HG03460 (cell line): ENCODE results near the gene GPR162.

Experiments used
- ATAC-seq: cut with Tn5 transposase; IDR thresholded peaks from one replicate; pipeline ENCODE4 v1.9.1; 2021; ENCODE audit not compliant: unreplicated experiment

The GPR162 gene, protein sequence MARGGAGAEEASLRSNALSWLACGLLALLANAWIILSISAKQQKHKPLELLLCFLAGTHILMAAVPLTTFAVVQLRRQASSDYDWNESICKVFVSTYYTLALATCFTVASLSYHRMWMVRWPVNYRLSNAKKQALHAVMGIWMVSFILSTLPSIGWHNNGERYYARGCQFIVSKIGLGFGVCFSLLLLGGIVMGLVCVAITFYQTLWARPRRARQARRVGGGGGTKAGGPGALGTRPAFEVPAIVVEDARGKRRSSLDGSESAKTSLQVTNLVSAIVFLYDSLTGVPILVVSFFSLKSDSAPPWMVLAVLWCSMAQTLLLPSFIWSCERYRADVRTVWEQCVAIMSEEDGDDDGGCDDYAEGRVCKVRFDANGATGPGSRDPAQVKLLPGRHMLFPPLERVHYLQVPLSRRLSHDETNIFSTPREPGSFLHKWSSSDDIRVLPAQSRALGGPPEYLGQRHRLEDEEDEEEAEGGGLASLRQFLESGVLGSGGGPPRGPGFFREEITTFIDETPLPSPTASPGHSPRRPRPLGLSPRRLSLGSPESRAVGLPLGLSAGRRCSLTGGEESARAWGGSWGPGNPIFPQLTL

DNA sequence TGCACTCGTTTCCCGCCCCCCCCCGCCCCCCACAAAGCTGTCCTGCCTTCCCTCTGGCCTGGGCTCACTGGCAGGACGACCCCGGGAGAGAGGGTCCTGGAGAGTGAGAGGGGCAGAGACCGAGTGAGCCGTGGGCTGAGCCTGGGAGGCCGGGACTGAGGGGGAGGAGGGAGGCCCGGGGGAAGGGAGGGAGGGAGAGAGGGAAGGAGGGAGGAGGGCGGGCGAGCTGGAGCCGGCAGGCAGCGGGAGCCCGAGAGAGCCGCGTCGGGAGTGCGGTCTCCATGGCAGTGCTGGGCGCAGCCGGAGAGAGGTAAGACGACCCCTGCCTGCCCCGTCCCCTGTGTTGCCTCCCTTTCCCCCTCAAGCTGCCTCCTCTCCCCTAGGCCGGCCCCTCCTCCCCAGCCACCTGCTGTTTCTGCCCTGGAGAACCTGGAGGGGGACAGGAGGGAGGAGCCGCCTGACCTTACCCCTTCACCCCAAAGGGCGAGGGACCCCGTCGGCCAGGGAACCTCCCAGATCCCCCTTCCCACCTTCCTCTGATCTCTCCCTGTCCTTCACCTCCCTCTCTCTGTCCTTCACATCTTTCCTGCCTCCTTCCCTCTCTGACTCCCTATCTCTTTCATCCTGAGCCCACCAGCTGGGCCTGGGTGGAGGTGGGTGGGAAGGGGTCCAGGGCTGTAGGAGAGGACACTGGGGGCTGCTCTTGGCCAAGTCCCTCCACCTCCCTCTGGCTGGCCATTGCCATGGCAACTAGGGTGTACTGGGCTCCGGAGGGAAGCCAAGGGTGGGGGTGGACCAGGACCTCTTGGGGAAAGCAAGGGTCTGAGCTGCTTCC lies at the start of gene GPR162:
Gene GPR162, plus strand, starts transcription at position 231 of the 835 bp plus-strand sequence. CDS start 2,078 bp downstream, outside the sequence.
- ATAC-seq, result no peak

DNA sequence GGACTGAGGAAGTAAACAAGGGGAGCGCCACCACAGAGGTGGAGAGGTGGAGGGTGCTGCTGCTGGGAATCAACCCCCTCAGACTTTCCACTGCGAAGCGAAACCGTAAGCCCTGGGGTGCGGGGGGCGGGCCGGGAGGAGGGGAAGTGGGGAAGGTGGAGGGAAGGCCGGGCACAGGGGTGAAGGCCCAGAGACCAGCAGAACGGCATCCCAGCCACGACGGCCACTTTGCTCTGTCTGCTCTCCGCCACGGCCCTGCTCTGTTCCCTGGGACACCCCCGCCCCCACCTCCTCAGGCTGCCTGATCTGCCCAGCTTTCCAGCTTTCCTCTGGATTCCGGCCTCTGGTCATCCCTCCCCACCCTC lies 49.3 kb upstream of the GPR162 start, which contains the start of gene LAG3:
Gene LAG3, plus strand, starts transcription at position 190 of the 365 bp plus-strand sequence. CDS start 333 bp downstream, outside the sequence.
- no peak for ATAC-seq

DNA sequence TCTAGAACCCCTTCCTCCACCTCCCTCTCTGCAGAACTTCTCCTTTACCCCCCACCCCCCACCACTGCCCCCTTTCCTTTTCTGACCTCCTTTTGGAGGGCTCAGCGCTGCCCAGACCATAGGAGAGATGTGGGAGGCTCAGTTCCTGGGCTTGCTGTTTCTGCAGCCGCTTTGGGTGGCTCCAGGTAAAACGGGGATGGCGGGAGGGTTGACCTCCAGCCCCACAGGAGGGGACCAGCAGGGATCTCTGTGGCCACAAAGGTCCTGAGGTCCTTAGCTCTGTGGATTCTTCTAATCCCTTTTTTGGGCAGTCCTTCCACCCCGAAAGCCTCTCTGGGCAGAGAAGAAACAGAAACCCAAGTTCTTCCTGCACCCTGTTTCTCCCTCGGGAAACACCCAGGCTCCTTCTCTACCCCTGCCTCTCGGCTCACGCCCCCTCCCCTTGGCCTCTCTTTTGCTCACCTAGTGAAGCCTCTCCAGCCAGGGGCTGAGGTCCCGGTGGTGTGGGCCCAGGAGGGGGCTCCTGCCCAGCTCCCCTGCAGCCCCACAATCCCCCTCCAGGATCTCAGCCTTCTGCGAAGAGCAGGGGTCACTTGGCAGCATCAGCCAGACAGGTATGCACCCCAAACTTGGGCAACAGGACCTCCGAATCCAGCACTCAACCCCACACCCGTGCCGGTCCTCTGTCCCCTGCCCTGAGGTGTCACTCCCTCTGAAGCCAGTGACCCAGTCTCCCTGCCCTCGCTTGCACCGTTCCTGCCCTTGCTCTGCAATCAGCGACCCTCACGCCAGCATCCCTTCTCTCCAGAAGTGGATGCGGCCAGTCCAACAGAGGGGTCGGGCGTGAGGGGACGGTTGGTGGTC lies 48.7 kb upstream of the GPR162 start:
- no peak for ATAC-seq

DNA sequence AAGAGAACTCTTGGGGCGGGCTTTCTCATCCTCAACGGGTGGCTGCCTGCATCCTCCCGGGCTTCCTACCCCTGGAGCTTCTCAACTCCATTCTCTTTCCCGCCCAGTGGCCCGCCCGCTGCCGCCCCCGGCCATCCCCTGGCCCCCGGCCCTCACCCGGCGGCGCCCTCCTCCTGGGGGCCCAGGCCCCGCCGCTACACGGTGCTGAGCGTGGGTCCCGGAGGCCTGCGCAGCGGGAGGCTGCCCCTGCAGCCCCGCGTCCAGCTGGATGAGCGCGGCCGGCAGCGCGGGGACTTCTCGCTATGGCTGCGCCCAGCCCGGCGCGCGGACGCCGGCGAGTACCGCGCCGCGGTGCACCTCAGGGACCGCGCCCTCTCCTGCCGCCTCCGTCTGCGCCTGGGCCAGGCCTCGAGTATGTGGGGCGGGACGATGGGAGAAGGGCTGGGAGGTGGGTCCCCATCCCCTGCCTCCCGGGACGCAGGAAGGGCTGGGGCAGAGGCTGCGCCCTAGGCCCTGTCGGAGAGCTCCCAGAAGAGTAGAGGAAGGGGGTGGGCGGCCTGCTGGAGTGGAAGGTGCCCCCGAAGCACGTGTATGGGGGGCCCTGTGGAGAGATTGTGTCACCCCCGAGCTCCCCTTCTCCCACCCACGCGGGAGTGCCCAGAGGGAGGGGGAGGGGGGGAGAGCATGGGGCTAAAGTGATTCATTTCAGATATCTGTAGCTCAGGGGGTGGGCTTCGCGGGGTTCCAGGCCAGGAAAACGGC lies 47.9 kb upstream of the GPR162 start:
- ATAC-seq, result no peak

DNA sequence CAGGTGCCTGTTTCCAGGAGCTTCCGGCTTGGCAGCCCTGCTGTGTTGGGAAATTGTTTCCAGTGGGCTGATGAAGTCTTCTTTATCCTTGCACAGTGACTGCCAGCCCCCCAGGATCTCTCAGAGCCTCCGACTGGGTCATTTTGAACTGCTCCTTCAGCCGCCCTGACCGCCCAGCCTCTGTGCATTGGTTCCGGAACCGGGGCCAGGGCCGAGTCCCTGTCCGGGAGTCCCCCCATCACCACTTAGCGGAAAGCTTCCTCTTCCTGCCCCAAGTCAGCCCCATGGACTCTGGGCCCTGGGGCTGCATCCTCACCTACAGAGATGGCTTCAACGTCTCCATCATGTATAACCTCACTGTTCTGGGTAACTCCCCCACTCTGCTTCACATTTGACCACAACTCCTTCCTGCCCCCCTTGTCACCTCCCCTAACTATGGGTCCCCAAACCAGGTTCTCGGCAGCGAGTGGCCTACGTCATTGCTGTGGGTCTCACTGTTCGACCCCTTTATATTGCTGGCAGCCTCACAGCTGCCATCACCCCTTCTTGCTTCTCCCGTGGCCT lies 47.0 kb upstream of the GPR162 start:
- no peak for ATAC-seq

DNA sequence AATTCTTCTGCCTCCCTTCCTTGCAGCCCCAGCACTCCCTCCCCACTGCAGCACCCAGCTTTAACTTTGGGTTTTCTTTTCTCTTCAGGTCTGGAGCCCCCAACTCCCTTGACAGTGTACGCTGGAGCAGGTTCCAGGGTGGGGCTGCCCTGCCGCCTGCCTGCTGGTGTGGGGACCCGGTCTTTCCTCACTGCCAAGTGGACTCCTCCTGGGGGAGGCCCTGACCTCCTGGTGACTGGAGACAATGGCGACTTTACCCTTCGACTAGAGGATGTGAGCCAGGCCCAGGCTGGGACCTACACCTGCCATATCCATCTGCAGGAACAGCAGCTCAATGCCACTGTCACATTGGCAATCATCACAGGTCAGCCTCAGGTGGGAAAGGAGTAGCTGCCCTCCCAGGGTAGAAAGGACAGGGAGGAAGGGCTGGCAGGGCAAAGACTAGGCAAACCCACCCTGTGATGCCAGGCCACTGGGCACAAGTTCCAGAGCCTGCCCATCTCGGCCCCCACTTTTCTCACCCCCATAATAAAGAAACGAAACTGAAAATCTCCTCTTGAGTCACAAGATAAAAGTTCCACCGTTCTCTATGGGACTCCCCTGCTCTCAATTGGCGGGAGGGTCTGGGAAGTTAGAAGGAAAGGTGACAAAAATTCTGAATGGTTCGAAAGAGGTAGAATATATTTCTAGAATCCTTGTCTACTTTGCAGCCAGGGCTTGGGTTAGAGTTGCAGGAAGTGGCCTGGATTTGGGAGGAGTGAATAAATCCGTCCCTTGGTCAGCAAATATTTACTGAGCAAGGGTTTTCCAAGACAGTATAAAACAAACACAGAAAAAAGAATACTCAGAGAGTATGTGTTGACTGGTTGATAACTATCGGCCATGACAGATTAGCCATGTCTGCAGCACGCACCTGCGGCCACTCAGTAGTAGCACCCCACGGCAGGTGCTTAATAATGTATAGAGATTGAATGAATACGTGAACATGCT lies 46.1 kb upstream of the GPR162 start:
- ATAC-seq, result no peak

DNA sequence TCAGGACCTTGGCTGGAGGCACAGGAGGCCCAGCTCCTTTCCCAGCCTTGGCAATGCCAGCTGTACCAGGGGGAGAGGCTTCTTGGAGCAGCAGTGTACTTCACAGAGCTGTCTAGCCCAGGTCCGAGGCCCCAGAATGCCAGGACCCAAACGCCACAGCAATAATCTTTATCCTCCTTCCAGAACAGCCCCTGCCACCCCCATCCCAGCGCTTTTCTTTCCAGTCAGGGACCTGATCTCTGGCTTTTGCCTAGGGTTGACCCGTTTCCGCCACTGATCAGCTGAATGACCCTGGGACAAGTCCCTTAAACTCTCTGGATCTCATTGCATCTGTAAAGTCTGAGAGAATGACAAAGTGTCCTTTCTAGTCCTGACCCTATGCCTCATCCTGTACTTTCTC lies 44.2 kb upstream of the GPR162 start:
- no peak for ATAC-seq

DNA sequence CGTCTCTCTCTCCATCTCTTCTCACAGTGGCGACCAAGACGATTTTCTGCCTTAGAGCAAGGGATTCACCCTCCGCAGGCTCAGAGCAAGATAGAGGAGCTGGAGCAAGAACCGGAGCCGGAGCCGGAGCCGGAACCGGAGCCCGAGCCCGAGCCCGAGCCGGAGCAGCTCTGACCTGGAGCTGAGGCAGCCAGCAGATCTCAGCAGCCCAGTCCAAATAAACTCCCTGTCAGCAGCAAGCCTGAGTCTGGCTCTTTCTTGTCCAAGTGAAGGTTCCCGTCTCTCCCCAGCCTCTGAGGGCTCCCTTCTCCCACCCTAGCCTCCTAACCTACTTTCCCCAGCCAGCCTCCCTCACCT lies 43.4 kb upstream of the GPR162 start:
- no peak for ATAC-seq

DNA sequence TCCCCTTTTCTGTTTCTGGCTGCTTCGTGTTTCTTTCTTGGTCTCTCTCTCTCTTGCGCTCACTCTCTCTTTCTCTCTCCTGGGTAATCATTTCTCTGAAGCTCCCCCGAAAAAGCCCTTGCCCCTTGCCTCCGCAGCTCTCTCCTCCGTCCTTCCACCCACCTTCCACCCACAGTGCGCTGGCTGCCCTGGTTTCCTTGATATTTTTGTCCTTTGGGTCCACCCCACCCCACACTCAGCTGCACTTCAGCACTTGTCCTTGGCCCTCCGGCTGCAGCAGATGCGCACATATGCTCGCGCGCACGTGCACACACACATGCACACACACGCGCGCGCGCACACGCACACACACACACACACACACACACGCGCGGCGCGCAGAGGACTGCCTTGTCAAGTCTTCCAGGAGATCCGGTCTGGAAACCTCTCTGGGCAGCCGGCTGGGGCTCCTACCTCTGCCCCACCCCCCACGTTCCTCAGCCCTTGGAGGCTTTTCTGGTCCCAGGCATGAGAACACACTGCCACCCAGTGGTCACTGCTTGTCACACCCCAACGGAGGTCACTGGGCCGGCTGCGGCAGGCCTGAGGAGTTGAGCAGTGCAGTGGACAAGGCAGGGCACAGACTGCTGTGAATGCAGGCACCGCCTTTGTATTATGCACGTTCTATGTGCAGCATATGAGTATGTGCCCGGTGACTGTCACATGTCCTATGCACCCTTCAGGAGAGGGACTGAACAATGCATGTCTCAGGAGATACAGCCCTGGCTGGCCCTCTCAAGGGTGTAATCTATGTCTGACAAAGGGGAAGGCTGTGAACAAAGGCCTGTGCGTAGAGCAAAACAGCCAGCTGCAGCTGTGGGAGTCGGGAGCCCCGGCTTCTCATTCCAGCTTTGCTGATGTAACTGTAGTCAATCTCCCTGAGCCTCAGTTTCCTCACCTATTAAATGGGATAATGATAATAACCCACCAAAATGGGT lies 42.8 kb upstream of the GPR162 start:
- peak; percentile 76 for ATAC-seq

DNA sequence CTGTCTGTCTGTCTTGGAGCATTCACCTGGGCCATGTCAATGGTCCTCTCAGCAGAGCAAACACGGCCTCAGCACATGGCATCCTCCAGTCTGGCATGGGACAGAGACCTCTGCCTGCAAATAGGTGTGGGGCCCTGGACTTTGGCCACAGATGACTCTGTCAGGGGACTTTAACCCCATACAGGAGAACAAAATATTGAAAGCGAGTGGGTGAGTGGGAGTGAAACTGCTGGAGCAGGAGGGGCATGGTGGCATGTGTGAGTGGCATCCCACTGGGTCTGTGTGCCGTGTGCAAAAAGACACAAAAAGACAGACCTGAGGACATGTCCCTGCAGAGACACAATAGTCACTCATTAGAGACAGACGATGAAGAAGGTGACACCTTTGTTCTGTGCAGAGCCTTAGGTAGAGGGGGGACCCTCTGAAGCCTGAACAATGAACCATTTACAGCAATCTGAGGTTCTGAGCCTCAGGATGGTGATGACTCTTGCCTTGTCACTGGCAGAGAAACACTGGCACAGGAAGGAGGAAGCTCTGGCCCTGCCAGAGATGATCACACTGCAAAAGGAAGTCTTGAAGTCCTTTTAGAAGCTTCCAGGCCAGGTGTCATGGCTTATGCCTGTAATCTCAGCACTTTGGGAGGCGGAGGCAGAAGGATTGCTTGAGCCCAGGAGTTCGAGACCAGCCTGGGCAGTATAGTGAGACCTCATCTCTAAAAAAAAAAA lies 41.8 kb upstream of the GPR162 start:
- ATAC-seq, result no peak

DNA sequence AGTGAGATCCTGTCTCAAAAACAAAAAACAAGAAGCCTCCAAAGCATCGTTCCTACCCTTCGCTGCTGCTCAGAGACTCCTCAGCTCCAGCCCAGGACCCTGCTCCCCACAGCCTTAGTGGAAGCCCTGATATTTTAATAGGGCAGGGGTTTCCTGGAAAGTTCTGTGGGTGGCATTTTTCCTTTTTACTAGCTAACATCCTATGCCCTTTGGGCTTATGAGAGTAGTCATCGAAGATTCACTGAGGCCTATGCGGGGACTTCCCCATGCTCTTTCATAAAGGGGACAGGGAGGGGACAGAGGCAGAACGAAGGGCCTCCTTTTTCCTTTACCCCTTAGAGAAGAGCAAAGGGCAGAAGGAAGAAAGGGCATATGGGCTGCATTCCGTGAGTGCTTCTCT lies 41.0 kb upstream of the GPR162 start:
- no peak for ATAC-seq

DNA sequence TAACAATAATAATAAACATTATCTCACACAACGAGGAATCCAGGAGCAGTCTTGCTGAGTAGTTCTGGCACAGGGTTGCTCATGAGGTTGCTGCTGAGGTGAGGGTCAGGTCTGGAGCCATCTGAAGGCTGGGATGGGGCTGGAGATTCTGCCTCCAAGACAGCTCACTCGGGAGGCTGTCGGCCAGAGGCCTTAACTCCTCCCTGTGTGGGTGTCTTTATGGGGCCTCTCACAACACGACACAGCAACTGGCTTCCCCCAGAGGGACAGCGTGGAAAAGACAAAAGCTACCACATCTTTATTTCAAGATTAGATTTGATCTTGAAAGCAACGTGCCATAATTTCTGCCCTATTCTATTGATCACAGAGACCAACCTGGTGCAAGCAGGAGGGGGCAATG lies 39.5 kb upstream of the GPR162 start:
- no peak for ATAC-seq

DNA sequence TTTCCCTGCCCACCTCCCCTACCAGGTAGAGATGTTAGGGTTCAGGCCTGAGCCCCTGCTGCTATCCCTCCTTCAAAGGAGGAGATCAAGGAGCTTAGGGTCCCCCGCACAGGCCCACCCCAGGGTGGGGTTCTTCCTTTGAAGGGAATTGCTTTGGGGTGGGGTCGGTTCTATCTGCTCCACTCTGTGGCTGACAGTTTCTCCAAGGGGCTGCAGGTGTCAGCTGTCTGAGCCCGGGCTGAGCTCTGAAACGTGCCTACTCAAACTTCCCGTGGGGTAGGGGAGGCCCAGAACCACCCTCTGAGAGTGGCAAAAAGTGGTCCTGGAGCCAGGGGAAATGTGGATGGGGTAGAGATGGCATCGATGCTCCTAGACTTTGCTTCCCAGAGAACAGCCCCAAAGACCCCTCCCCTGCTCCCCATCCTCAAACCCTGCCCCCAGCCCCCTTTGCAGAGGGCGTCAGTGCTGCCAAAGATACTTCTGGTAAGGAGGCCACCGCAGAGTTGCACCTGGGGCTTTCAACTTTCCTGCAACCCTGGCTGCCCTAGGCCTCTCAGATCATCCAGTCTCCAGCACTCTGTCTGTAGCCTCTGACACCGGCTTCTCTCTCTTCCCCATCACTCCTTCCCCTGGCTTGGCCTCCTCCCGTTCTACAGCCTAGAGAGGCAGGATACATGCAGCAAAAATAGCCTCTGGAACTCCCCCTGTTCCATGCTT lies 38.6 kb upstream of the GPR162 start:
- ATAC-seq, result no peak

DNA sequence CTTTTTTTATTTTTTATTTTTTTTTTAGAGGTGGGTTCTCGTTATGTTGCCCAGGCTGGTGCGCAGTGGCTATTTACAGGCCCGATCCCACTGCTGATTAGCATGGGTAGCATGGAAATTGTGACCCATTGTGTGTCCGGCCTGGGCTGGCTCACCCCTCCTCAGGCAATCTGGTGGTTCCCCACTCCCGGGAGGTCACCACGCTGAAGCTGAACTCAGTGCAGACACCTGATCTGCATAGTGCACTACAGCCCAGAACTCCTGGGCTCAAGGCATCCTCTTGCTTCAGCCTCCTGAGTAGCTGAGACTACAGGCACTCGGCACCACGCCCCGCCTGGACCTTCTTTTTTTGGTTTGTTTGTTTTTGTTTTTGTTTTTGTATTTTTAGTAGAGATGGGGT lies 37.8 kb upstream of the GPR162 start:
- ATAC-seq, result no peak

DNA sequence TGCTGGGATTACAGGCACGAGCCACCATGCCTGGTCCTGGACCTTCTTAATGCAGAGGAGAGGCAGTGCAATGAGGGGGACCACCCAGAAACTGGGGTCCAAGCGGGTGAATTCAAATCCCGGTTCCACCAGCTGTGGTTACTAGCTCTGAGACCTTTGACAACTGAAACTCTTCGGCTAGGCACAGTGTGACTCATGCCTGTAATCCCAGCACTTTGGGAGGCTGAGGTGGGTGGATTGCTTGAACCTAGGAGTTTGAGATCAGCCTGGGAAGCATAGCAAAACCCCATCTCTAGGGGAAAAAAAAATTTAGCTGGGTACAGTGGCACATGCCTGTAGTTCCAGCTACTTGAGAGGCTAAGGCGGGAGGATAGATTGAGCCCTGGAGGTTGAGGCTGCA lies 37.3 kb upstream of the GPR162 start:
- no peak for ATAC-seq

DNA sequence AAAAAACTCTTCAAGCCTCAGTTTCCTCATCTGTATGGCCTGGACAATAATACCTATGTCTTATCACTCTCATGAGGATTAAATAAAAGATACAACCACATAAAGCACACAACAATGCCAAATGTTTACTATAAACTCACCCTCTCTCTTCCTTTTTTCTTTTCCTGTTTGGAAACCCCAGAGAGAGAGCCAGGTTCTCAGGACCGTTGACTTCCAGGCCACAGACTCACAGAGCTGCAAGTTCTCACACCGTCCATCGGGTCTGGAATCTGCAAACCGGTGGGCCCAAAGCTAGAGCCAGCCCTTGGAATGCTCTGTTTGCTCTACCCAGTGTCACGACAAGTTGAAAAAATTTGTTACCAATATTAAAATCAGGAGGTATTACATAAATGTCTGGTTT lies 36.9 kb upstream of the GPR162 start:
- no peak for ATAC-seq
